CD4-positive, alpha-beta memory T cell (primary cell): ENCODE results near the gene NOD2. TPM values are rescaled to one million over a fixed set of nuclear protein-coding genes. Genes with fewer than 3 reads are reported as not detected.
A peak's percentile ranks its signal among the peaks of the same experiment; 100 is the strongest.

ENCODE experiments used
- CTCF ChIA-PET: fragments of 350-600 bp; sonication (Branson Sonifier 250); formaldehyde crosslinking; loops from one replicate; lab custom pipeline; 2021; ENCODE audit warnings: inconsistent platforms; ENCODE audit not compliant: partially characterized antibody; lab: Charles Lee
- POLR2A ChIA-PET: fragments of 350-600 bp; sonication (Branson Sonifier 250); formaldehyde crosslinking; loops from one replicate; lab custom pipeline; 2021; ENCODE audit not compliant: partially characterized antibody; lab: Charles Lee
- DNase-seq, 5 donors: peaks; one replicate each; pipeline versions ENCODE4 v3.0.0 to v3.0.0-alpha.2; 2020 to 2022; ENCODE audit warnings: mixed read lengths in 1 of 5
- H3K27ac ChIP-seq: one replicate; pipeline ENCODE4 v1.7.0; 2013; ENCODE audit warnings: low read depth, low read length
- H3K27me3 ChIP-seq: 2 replicates; pipeline ENCODE4 v1.7.0; 2013; ENCODE audit warnings: mild to moderate bottlenecking, low read length, moderate library complexity; ENCODE audit not compliant: insufficient read depth
- H3K36me3 ChIP-seq: 2 replicates; pipeline ENCODE4 v1.7.0; 2013; ENCODE audit warnings: mild to moderate bottlenecking, low read length, moderate library complexity; ENCODE audit not compliant: insufficient read depth
- H3K4me1 ChIP-seq: 2 replicates; pipeline ENCODE4 v1.7.0; 2013; ENCODE audit warnings: mild to moderate bottlenecking, low read length, moderate library complexity; ENCODE audit not compliant: insufficient read depth
- H3K4me3 ChIP-seq, 2 donors: one replicate each; pipeline ENCODE4 v1.7.0; 2013; ENCODE audit warnings: low read length in 2 of 2, mild to moderate bottlenecking in 1 of 2
- H3K9me3 ChIP-seq, 2 donors: one replicate each; pipeline ENCODE4 v1.7.0; 2013; ENCODE audit warnings: low read length in 2 of 2, control low read depth in 1 of 2; ENCODE audit not compliant: control insufficient read depth in 1 of 2
- H3K27ac Mint-ChIP-seq, 7 donors: one replicate each; pipeline ENCODE4 v1.8.0; 2020 to 2021; ENCODE audit warnings: mixed read lengths in 7 of 7, mild to moderate bottlenecking in 6 of 7, inconsistent platforms in 3 of 7, moderate library complexity in 3 of 7
- H3K27me3 Mint-ChIP-seq, 2 donors: one replicate each; pipeline ENCODE4 v1.8.0; 2020 to 2021; ENCODE audit warnings: mixed read lengths in 2 of 2
- H3K36me3 Mint-ChIP-seq, 2 donors: one replicate each; pipeline ENCODE4 v1.8.0; 2020 to 2021; ENCODE audit warnings: mixed read lengths in 2 of 2, inconsistent platforms in 1 of 2, mild to moderate bottlenecking in 1 of 2
- H3K4me1 Mint-ChIP-seq, 4 donors: one replicate each; pipeline ENCODE4 v1.8.0; 2020 to 2021; ENCODE audit warnings: mixed read lengths in 4 of 4, mild to moderate bottlenecking in 1 of 4
- H3K4me3 Mint-ChIP-seq, 8 donors: one replicate each; pipeline ENCODE4 v1.8.0; 2020 to 2021; ENCODE audit warnings: mixed read lengths in 8 of 8, mild to moderate bottlenecking in 7 of 8, moderate library complexity in 6 of 8, inconsistent platforms in 3 of 8
- H3K9me3 Mint-ChIP-seq, 8 donors: one replicate each; pipeline ENCODE4 v1.8.0; 2020 to 2021; ENCODE audit warnings: mixed read lengths in 8 of 8, mild to moderate bottlenecking in 5 of 8, inconsistent platforms in 3 of 8, moderate library complexity in 1 of 8
- intact Hi-C: fragments of 100-400 bp; cut with micrococcal nuclease; formaldehyde crosslinking; loops from one replicate; pipeline ENCODE4 v1.15.1; 2023
- polyA plus RNA-seq, 2 donors: library from polyadenylated mRNA; unstranded; fragments of 300-500 nt; fragmentation: Illumina TruSeq; gene quantifications; one replicate each; pipeline ENCODE4 v1.2.3, GENCODE V29; 2021
- total RNA-seq, 2 experiments: library from RNA; stranded (reverse); gene quantifications; one replicate each; pipeline ENCODE4 v1.2.3, GENCODE V29; 2021

NOD2 gene
- total and polyA plus RNA-seq, 4 experiments from 2014 or later = 2.2 to 10.9 (median 6.7) TPM

DNA sequence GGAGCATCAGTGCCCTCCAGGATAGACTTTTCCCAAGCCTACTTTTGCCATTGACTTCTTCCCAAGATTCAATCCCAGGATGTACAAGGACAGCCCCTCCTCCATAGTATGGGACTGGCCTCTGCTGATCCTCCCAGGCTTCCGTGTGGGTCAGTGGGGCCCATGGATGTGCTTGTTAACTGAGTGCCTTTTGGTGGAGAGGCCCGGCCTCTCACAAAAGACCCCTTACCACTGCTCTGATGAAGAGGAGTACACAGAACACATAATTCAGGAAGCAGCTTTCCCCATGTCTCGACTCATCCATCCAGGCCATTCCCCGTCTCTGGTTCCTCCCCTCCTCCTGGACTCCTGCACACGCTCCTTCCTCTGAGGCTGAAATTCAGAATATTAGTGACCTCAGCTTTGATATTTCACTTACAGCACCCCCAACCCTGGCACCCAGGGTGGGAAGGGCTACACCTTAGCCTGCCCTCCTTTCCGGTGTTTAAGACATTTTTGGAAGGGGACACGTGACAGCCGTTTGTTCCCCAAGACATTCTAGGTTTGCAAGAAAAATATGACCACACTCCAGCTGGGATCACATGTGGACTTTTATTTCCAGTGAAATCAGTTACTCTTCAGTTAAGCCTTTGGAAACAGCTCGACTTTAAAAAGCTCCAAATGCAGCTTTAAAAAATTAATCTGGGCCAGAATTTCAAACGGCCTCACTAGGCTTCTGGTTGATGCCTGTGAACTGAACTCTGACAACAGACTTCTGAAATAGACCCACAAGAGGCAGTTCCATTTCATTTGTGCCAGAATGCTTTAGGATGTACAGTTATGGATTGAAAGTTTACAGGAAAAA is 38.8 kb downstream of the NOD2 start:
- H3K27ac Mint-ChIP-seq = peak overlapping the region; percentile 62 to 87 (median 73)
- Histone ChIP-seq H3K36me3 (peaks cover 7% of the 10 kb centered on the region), H3K4me3 (no peak overlapping the region), H3K9me3 (no peaks in the 10 kb centered on the region), H3K27ac (peak overlapping the region; percentile 19), H3K27me3 (no peaks in the 10 kb centered on the region), H3K4me1 (peaks cover 13% of the 10 kb centered on the region)
- peak overlapping the region in 2 of 8 donors; percentile 20 to 72 for H3K4me3 Mint-ChIP-seq
- intact Hi-C loops = no loop called here
- H3K4me1 Mint-ChIP-seq = peaks cover 10 to 22% (median 18%) of the 10 kb centered on the region in 4 donors
- no peaks in the 10 kb centered on the region for H3K27me3 Mint-ChIP-seq
- ChIA-PET CTCF (interaction anchor here (0.9 to 1.6 kb wide), 7 partner anchors 11 to 67 kb away, joined by 3 to 4 read pairs (median 4); no protein-coding TSS in a partner anchor), POLR2A (interaction anchor here (1.0 to 3.4 kb wide), 9 partner anchors 9 to 65 kb away, joined by 3 to 23 read pairs (median 3); partner anchors contain the start of genes CYLD and SNX20)
- no peaks in the 10 kb centered on the region for H3K9me3 Mint-ChIP-seq
- DNase-seq = no peak
- H3K36me3 Mint-ChIP-seq = peaks cover 15 to 40% of the 10 kb centered on the region in 2 donors

DNA sequence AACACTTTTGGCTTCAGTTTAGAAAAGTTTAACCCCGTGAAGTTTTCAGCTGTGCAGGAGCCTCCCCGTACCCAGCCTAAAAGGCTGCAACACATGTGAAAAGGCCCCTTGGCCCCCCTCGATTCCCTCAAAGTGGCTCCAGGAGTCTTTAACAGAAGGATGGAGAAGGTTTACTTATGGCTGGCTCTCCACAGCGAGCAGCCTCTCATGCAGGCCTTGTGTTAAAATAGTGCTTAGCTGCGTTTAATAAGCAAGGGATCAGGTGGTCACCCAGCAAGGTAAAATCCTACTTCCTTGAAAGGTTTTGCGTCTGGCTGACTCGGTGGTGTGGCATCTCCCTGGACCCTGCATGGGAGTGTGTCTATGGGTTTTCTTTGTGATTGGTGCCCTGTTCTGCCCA is 40.1 kb downstream of the NOD2 start:
- ChIA-PET CTCF (no interaction called here), POLR2A (no interaction called here)
- Histone ChIP-seq H3K36me3 (peaks cover 7% of the 10 kb centered on the region), H3K27ac (no peak overlapping the region), H3K4me3 (no peak overlapping the region), H3K27me3 (no peaks in the 10 kb centered on the region), H3K4me1 (peaks cover 13% of the 10 kb centered on the region), H3K9me3 (no peaks in the 10 kb centered on the region)
- Mint-ChIP-seq H3K27me3 (no peaks in the 10 kb centered on the region), H3K4me3 (no peak overlapping the region), H3K4me1 (peaks cover 10 to 22% (median 18%) of the 10 kb centered on the region in 4 donors), H3K27ac (no peak overlapping the region), H3K36me3 (peaks cover 18 to 36% of the 10 kb centered on the region in 2 donors), H3K9me3 (no peaks in the 10 kb centered on the region)
- intact Hi-C loops = no loop called here
- DNase-seq = no peak

DNA sequence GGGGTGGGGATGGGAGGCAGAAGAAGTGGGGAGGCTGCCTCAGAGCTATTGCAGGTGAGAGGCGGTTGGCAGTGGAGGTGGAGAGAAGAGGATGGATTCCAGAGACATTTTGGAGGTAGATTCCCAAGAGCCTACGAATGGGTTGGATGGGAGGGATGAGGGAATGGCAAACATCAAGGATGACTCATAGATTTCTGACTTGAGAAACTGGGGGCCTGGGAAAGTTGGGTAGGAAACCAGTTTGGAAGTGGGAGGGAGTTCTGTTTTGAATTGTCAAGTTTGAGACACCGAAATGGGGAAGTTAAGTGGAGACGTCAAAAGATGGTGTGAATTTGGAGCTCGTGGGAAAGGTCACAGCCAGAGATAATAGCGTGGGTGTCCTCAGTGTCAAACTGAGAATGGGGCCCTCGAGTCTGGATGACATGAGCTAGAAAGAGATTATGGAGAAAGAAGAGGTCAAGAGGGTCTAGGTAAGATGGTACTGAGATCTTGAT is 42.3 kb downstream of the NOD2 start:
- POLR2A ChIA-PET = interaction anchor here (0.9 to 1.0 kb wide), 3 partner anchors 16 to 54 kb away, joined by 3 read pairs; partner anchors contain the start of gene SNX20
- CTCF ChIA-PET = interaction anchor here (1.2 to 1.8 kb wide), 7 partner anchors 9 to 71 kb away, joined by 3 to 9 read pairs (median 4); partner anchors contain the start of gene SNX20
- peak overlapping the region in 2 of 7 donors; percentile 43 to 64 for H3K27ac Mint-ChIP-seq

DNA sequence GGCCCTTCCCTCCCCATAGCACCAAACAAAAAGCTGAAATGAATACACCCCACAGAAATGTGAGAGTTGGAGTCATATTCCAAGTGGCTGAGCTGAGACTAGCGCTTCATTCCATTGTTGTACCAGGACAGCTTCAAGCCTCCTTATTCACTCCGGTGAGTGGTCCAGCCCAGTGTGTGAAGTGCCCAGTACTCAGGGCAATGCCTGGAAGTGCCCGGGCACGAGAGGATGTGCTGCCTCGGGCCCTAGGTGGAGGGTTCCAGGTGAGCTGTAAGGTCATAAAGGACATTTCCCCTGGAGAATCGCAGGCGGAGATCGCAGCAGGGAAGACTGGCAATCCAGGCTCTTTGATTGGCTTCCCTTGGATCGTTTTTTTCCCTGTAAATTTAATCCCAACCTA is 43.0 kb downstream of the NOD2 start:
- DNase-seq = no peak
- Histone ChIP-seq H3K27me3 (no peaks in the 10 kb centered on the region), H3K4me1 (peaks cover 20% of the 10 kb centered on the region), H3K9me3 (no peaks in the 10 kb centered on the region), H3K36me3 (no peaks in the 10 kb centered on the region), H3K4me3 (no peak overlapping the region), H3K27ac (no peak overlapping the region)
- H3K36me3 Mint-ChIP-seq = peaks cover 15% of the 10 kb centered on the region in 2 donors
- POLR2A ChIA-PET = interaction anchor here (1.0 to 2.0 kb wide), 3 partner anchors 16 to 40 kb away, joined by 3 to 5 read pairs (median 3); no protein-coding TSS in a partner anchor
- CTCF ChIA-PET = interaction anchor here (1.2 to 1.8 kb wide), 6 partner anchors 8 to 70 kb away, joined by 3 to 9 read pairs (median 4); partner anchors contain the start of gene SNX20
- no peak overlapping the region for H3K4me3 Mint-ChIP-seq
- peak overlapping the region in 1 of 7 donors; percentile 82 for H3K27ac Mint-ChIP-seq
- no peaks in the 10 kb centered on the region for H3K9me3 Mint-ChIP-seq
- intact Hi-C loops = no loop called here
- H3K4me1 Mint-ChIP-seq = peaks cover 14 to 33% (median 28%) of the 10 kb centered on the region in 4 donors
- no peaks in the 10 kb centered on the region for H3K27me3 Mint-ChIP-seq

More for the DNA sequence above, 42.3 kb downstream of the NOD2 start:
- Histone ChIP-seq H3K27ac (no peak overlapping the region), H3K4me3 (no peak overlapping the region), H3K36me3 (peaks cover 2% of the 10 kb centered on the region), H3K4me1 (peaks cover 17% of the 10 kb centered on the region), H3K27me3 (no peaks in the 10 kb centered on the region), H3K9me3 (no peaks in the 10 kb centered on the region)
- DNase-seq = no peak
- H3K4me1 Mint-ChIP-seq = peaks cover 12 to 33% (median 27%) of the 10 kb centered on the region in 4 donors
- no peaks in the 10 kb centered on the region for H3K9me3 Mint-ChIP-seq
- intact Hi-C loops = no loop called here
- no peak overlapping the region for H3K4me3 Mint-ChIP-seq
- H3K36me3 Mint-ChIP-seq = peaks cover 15 to 20% of the 10 kb centered on the region in 2 donors
- H3K27me3 Mint-ChIP-seq = no peaks in the 10 kb centered on the region

DNA sequence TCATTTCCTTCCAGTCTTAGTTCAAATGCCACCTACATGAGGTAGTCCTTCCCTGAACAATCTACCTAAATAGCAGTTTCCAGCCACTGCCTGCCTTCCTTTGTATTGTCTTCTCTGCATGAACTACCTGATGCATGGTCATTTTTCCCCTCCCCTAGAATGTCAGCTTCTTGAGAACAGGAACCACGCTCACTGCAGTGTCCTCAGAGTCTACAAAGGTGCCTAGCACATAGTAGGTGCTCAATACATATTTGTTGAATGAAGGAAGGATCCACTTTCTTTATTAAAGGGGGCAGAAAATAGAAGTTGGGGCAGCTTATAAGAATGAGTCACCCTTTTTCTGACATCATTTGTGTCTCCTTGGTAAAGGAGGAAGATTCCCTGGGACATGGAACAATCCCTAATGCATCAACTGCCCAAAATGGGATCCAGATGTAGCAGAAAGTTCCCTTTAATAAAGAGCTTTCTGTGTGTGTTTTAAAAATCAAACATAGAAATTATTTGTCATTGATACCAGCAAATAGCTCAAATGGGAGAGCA is 44.1 kb downstream of the NOD2 start:
- H3K27me3 ChIP-seq = no peaks in the 10 kb centered on the region
- ChIA-PET POLR2A (interaction anchor here (2.0 kb wide), 1 partner anchor 29 kb away, joined by 5 read pairs; no protein-coding TSS in a partner anchor), CTCF (interaction anchor here (1.7 kb wide), 1 partner anchor 72 kb away, joined by 6 read pairs; no protein-coding TSS in a partner anchor)
- H3K4me1 ChIP-seq = peaks cover 11% of the 10 kb centered on the region
- H3K4me3 ChIP-seq = no peak overlapping the region
- H3K27me3 Mint-ChIP-seq = no peaks in the 10 kb centered on the region
- peak overlapping the region in 3 of 7 donors; percentile 33 to 56 (median 42) for H3K27ac Mint-ChIP-seq
- no peak overlapping the region for H3K27ac ChIP-seq
- DNase-seq = no peak
- H3K9me3 Mint-ChIP-seq = peaks cover 0 to 2% (median 0%) of the 10 kb centered on the region in 8 donors
- H3K4me1 Mint-ChIP-seq = peaks cover 10 to 29% (median 22%) of the 10 kb centered on the region in 4 donors
- H3K9me3 ChIP-seq = no peaks in the 10 kb centered on the region
- H3K36me3 ChIP-seq = no peaks in the 10 kb centered on the region
- H3K4me3 Mint-ChIP-seq = no peak overlapping the region
- intact Hi-C loops = no loop called here
- H3K36me3 Mint-ChIP-seq = peaks cover 12 to 15% of the 10 kb centered on the region in 2 donors

DNA sequence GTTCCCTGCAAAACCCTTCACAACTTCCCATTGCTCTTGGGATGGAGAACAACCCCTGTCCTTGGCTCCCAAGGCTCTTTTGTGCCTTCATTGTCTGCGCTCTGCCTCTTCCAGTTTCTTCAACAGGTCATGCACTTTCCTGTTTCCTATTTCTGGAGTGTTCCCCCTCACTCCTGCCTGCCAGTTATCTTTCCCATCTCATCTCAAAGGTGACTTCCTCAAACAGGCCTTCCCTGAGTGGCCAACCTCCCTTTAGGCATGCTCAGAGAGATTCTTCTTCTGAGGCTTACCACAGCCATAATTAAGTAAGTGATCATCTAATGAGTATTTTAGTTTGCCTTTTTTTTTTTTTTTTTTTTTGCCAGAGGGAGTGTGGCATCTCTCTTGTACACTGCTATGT is 45.6 kb downstream of the NOD2 start:
- ChIA-PET CTCF (interaction anchor here (0.9 to 3.0 kb wide), 3 partner anchors 67 to 73 kb away, joined by 4 to 23 read pairs (median 6); no protein-coding TSS in a partner anchor), POLR2A (interaction anchor here (14.4 kb wide), 1 partner anchor 66 kb away, joined by 478 read pairs; the partner anchor contains the start of gene SNX20)
- H3K4me1 ChIP-seq = peaks cover 14% of the 10 kb centered on the region
- no peak for DNase-seq
- no peak overlapping the region for H3K4me3 ChIP-seq
- Mint-ChIP-seq H3K4me3 (no peak overlapping the region), H3K4me1 (peaks cover 14 to 38% (median 23%) of the 10 kb centered on the region in 4 donors), H3K9me3 (peaks cover 0 to 2% (median 0%) of the 10 kb centered on the region in 8 donors), H3K27ac (peak overlapping the region in 5 of 7 donors; percentile 59 to 95 (median 72)), H3K27me3 (no peaks in the 10 kb centered on the region), H3K36me3 (peaks cover 18 to 25% of the 10 kb centered on the region in 2 donors)
- intact Hi-C loops = no loop called here
- H3K36me3 ChIP-seq = no peaks in the 10 kb centered on the region
- H3K27me3 ChIP-seq = no peaks in the 10 kb centered on the region
- no peak overlapping the region for H3K27ac ChIP-seq
- no peaks in the 10 kb centered on the region for H3K9me3 ChIP-seq
